GF-D8 (cell line): Measurements from ENCODE around the gene PHLDB1.
A peak's percentile ranks its signal among the peaks of the same experiment; 100 is the strongest.
"Not testable (repeated sequence)": the region's sequence is repeated elsewhere in the genome, so short reads cannot be mapped to it uniquely, and the experiment has no call there.

Source experiments
- DNase-seq: peaks from one replicate; lab custom pipeline; 2025; lab: John Stamatoyannopoulos, UW

The PHLDB1 gene

DNA sequence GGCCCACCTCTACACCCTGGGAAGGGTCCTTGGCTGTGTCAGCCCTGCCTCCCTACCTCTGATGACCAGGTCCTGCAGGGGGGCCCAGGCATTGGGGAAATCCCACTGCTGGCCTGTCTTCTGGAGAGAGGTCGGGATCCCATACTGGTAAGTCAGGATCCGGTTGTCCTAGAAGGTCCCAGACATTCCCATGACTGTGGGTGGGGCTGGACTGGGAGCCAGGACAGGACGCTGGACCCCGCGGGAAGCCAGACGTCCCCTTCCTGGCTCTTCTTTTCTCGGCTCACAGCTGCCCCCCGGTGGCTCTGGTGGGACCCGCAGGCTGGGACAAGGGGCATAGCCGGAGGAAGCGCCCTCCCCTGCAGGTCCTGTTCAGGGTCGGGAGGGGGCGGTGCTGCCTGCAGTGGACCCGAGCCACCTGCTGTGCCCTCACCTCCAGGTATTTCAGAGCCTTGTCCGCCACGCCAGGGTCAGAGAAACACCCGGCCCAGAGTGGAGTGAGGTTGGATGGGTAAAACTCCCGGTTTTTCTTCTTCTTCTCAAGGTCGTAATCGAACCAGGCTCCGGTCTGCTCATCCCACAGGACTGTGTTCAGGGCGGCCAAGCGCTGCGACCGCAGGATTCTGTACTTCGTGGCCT is 52.0 kb downstream of the PHLDB1 start:
- DNase-seq: peak; percentile 75

DNA sequence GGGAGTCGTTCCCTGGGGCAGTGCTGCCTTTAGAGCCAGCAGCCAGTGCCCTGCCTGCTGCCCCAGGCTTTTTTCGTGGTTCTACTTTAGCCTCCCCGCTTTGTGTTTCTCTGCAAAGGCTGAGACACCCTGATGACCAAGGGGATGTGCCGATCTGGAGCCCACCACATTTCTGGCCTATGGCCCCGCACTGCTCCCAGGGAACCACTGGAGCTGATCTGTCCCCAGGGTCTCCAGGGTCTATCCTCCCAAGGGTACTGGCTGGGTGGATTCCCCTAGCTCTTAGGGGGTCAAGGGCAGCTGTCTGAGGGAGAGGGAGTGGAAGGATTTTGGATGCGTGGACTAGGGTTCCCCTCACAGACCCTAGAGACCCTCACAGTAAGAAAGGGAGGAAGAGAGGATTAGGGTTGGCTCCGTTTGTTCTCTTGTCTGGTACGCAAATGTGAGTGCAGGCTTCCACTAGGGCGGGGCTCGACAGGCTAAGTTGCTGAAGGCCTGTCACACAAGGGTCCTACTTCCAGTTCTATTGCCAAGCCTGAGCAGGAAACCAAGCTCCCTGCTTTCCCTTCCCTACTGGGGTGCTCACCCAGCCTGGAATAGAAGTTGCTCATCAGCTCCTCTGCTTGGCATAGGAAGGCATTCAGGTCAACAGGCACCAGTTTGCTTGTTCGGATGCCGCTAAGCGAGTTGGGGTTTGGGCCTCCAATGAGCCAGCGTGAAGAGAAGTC is 52.7 kb downstream of the PHLDB1 start:
- no peak for DNase-seq

DNA sequence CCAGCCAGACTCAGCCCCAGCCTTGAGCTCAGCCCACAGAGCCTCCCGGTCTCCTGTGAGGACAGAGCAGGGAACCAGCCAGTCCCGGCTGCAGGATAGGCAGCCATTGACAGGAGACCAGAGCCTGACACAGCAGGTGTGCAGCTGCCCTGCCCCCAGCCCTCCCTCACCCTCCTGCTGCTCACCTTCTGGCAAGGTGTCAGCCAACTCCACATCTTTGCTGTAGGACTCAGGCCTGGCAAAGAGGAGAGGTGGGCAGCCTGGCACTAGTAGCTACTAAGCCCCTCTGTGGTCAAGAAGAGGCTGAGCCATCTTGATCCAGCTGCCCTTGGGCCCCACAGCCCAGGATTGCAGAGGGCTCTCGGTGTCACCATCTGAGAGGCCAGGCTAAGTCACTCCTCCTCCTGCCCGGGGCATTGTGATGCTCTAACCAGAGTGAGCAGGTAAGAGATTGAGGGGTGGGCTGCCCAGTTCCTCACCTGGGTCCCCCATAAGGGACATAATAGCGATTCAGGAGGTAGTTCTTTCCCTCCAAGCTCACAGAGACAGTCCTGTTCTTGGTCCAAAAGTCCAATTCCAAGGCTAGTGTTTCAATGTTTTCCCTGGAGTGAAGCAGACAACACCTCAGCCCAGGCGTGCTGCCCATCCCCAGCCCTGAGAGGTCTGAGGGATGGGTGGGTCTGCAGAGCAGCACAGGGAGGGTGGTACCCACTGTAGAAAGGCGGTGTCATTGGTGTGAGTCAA is 53.4 kb downstream of the PHLDB1 start:
- no peak for DNase-seq

DNA sequence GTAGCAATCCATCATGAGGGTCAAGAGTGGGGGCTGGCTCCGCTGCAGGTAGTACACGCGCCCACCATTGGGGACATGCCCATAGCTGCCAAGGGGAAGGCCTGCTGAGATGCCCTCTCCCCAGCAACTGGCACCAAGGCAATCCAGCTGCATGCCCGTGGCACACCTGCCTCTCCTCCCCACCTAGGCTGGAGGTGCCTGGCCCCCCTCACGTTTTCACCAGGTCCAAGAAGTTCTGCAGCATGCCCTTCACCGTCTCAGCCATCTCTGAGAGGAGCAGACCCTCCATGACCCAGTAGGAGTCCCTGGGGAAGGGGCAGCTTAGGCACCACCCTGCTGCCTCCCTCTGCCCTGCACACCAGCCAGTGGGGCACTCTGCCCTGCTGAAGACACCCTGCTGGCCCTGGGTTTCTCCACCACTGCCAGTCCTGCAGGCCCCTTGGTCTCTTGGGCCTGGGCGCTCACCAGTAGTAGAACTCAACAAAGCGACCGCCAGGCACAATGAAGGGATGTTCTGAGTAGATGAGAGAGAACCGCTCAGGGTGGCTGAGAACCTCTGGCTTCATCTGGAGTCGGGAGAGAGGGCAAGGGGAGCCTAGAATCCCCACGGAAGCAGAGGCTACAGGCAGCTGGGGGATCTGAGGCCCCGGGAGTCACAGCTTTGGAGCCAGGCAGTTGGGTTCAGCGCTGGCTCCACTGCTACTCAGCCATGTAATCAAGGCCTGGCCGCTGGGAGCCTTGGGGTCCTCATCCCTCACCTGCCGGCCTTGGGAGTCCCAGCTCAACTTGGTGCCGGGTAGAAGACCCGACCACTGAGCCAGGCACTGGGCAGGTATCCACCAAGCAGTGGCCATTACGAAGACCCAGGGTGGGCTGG is 54.2 kb downstream of the PHLDB1 start:
- no peak for DNase-seq

DNA sequence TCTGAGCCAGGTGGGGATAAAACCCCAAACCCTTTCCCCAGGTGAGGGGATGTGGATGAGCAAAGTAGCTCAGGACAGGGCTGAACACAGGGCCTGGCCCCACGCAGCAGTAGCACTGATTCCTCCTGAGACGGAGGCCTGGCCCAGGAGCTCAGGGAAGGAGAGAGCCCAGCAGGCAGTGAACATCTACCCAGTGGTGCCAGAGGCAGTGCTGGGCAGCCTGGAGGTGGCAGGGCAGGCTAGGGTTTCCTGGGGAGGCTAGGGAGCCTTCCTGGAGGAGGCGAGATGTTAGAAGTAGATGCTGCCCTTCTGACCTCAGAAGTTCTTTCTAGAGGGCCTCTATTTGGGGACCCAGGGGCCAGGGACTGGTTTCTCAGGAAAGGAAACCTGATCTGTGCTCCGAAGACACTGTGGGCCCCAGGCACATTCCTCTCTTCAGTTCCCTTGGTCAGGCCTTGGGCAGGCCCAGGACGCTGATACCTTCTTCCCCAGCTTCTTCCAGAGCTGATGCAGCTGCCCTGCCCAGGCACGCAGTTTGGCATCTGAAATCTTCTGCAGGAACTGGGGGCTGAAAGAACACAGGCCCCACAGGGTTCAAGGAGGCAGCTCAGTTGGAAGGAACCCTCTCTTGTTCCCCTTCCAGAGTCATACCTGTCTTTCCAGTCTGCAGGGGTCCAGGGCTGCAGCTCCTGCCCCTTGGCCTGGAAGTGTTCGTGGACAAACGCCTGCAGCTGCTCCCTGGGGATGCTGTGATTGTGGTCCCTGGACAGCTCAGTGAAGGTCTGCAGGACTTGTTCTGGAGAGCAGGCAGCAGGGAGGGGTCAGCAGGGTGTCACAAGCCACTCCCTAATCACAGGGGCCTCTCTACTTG is 55.2 kb downstream of the PHLDB1 start:
- no peak for DNase-seq

DNA sequence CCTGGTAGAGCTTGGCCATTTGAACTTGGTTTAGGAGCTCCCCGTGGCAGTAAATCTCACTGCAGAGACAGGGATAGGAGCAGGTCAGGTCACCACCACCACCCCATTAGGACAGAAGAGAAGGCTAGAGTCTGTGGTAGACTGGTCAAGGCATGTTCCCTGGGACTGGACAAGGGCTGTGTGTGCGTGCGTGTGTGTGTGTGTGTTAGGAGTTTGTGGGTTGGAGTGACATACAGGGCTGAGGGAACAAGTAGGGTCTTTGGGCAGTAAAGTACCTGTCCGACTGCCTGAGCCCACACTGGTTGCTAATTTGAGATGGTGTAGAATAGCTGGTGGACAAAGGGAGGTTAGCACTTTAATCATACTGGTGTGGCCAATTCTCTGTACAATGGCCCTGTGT is 56.0 kb downstream of the PHLDB1 start:
- no peak for DNase-seq

DNA sequence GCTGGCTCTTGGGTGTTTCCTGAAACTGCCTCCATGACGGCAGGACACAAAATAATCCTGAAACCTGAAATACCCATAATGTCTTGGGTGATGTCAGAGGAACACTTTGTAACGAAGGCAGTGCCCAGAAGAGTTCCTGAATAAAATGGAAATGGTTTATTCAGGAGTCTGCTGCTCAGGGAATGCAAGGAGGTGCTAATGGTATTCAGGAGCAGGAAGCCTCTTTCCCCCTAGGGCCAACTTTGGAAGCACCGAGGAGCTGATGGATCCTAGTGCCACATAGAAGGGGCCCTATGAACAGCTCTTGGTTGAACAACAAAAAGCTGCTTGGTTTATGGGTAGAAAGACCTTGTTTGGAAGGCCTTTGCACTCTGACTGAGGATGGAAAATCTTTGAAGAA is 56.5 kb downstream of the PHLDB1 start:
- no peak for DNase-seq

DNA sequence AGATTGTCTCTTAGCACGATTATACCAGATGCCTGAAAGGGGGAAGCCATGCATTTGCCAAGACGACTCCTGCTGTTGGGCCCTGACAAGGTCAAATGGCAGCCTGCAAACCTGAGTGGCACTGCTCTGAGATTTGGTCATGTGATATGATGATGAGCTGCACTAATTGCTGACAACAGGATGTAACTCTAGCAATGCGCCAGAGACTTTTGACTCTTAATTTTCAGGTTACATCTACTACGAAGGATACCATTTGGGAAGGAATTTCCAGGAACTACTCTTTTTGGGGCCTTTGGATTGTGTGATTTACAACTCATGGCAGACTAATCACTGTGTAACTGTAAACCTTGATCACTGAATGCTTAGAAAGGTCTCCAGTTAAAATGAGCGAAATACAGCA is 59.0 kb downstream of the PHLDB1 start:
- DNase-seq: no peak

DNA sequence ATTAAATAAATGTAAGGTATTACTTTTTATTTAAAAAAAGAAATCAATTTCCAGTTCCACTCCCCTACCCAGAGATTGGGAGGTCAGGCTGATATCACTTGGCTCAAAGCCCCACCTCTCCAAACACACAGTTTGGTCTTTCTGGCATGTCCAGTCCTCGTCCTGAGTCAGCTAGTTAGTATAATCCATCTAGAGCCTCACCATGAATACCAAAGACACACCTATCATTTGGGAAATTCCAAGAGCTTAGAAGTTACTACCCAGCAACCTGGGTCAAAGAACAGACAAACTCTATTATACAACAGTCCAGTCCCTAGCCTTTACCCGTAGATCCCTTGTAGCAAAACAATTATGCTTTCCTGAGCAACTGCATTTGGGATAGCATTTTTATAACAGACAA is 62.6 kb downstream of the PHLDB1 start:
- no peak for DNase-seq

DNA sequence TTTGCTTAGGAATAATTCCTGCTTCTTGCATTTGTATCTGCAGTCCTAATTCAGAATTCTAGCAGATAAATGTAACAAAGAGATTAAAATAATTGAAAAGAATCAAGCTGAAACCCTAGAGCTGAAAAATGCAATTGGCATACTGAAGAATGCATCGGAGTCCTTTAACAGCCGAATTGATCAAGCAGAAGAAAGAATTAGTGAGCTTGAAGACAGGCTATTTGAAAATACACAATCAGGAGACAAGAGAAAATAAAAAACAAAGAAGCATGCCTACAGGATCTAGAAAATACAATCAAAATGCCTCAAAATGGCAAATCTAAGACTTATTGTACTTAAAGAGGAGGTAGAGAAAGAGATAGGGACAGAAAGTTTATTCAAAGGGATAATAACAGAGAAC is 63.8 kb downstream of the PHLDB1 start:
- DNase-seq: no peak

DNA sequence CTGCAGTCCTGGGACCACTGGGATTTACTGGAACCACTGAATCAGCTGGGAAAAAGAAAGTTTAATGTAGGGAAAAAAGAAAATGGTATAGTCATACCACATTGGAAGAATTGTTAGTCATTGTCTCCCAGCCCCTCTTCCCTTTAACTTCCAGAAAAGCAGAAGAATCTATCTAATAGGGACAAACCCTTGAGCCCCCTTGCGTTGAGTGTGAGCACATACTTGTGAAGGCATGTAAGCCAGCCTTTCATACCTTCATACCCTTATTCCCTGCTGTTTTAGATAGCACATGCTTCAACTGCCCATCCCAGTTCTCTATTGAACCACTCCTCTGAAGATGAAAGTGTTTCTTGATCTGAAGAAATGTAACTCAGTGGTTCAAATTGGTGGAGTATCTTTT is 65.4 kb downstream of the PHLDB1 start:
- no peak for DNase-seq

DNA sequence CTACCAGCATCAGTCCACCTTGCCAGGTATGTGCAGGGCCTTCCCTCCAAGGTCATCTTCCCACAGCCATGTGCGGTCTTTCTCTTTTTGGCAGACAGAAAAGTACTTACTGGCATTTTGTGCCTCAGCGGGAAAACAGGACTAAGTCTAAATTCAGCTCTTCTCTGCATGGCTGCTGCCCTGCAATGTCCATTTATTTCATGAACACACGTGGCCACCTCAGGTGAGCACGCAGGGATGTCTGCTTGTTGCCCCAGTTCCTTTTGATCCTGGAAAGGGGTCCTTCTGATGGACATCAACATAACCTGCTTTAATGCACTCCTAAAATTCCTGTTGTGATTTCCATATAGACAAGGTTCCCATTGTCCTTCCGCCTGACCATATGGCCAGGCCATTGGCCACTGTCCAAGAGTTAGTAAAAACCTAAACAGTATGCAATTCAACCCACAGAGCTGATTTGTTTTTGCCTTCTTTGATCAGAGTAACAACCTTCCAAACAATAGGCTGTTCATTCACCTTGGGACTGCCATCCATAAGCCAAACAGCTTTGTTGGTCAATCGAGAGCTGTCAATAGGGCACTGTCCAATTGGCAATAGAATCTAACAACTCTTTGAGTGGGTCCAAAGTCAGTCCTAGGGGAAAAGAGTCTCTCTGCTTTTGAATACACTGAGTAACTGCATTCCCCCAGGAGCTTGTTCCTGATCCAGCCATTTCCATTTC is 66.1 kb downstream of the PHLDB1 start:
- DNase-seq: no peak

DNA sequence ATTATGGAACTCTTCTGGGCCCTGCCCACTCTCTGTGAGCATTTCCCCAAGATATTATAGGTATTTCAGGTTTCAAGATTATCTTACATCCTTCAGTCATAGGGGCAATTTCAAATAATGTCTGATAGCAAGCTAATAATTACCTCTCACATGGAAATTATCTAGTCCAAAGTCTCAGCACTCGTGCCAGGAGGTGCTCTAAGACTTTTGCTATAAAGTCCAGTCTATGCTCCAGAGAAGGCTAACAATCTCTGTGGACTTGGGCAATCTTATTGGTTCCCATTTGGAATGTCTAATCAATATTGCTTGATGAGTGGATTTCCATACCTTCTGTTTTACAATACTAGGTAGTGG is 66.6 kb downstream of the PHLDB1 start:
- no peak for DNase-seq

DNA sequence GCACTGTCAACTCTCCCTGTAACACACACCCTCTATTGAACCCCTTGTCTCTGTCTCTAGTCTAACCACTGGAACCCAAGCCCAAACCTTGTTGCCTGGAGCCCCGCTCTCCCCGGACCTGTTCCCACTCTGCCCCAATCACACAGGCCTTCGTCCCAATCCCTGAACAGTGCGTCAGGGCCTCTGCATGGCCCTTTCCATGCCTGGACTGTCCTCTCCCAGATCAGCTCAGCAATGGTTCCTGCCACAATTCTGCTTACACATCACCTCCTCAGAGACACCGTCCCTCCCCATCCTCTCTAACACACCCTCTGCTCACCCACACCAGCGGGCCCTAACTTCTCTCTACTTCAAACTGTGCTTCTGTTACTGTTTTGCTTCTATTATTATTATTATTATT is 70.6 kb downstream of the PHLDB1 start:
- DNase-seq: no peak

DNA sequence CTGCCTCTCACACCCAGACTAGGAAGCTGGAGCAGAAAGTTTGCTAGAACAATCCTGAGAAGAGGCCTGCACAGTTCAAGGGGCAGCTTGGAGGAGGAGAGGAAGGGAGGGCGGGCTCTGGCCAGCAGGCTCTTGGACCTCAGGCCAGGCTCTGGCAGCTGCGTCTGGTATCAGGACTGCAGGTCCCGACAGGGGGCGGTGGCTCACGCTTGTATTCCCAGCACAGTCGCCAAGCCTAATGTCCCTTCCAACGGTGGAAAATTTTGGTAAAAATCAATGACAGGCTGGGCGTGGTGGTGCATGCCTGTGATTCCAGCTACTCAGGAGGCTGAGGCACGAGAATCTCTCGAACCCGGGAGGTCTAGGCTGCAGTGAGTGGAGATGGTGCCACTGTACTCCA is 71.5 kb downstream of the PHLDB1 start:
- DNase-seq: not testable (repeated sequence)

DNA sequence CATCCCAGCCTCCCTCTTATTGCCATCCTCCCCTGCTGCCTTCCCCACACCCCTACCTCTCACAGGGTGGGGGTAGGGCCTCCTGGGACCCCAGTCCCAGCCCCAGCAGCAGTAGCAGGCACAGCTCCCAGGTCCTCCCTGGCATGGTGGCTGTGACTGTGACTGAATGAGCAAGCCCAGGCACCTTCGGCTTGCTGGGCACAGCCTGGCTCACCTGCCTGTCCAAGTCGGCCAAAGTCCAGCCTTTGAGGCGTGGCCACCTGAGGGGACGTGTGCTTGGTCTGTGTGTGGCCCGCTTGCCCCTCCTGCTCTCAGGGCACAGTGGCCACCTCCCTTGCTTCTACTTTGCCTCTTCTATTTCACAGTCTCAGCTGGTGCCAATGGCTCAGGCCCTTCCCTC is 72.1 kb downstream of the PHLDB1 start, which contains the start of gene TREH:
TREH (minus strand) TSS at position 168 of the 400 bp plus-strand sequence; CDS start at position 145, 23 bp downstream.
- no peak for DNase-seq

DNA sequence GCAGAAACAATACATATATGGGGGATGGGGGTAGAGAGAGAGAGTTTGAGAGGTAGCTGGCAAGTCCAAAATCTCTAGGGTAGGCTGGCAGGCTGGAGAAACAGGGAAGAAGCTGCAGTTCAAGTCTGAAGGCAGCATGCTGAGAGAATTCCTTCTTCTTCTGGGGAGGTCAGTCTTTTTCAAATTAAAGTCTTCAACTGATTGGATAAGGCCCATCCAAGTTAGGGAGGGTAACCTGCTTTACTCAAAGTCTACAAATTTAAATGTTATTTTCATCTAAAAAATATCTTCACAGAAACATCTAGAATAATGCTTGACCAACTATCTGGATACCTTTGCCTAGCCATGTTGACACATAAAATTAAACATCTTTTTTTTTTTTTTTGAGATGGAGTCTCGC is 75.0 kb downstream of the PHLDB1 start:
- no peak for DNase-seq

DNA sequence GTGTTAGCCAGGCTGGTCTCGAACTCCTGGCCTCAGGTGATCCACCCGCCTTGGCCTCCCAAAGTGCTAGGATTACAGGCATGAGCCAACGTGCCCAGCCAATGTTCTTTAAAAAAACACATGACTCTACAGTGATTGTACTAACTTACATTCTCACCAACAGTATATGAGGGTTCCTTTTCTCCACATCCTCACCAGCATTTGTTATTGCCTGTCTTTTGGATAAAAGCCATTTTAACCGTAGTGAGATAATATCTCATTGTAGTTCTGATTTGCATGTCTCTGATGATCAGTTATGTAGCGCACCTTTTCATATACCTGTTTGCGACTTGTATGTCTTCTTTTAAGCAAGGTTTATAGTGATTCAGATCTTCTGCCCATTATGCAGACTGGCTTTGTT is 75.5 kb downstream of the PHLDB1 start:
- not testable (repeated sequence) for DNase-seq

DNA sequence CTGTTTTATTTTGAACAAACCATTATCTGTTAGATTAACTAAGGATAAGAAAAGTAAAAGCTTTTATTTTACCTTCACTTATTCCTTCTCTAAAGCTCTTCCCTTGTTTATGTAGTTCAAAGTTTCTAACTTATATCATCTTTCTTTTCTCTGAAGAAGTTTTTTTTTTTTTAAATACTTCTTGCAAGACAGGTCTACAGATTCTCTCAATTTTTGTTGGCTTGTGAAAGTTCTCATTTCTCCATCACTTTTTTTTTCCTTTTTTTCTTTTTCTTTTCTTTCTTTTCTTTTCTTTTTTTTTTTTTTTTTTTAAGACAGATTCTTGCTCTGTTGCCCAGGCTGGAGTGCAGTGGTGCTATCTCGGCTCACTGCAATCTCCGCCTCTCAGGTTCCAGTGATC is 76.8 kb downstream of the PHLDB1 start:
- no peak for DNase-seq

DNA sequence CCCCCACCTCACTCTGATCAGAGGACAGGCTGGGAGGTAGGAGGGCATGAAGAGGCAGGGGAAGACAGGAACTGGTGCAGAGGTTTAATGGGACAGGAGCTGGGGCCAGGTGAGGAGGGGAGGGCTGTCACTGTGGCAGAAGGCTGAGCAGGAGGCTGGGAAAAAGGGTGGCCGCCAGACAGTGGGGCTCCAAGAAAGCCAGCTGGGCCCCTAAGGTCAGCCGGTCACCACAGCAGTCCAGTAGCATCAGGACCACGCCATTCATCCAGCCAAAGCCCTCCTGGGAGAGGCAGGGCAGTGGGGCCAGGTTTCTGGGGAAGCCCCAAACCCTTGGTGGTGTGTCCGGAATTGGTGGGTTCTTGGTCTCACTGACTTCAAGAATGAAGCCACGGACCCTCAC is 80.5 kb downstream of the PHLDB1 start:
- no peak for DNase-seq

DNA sequence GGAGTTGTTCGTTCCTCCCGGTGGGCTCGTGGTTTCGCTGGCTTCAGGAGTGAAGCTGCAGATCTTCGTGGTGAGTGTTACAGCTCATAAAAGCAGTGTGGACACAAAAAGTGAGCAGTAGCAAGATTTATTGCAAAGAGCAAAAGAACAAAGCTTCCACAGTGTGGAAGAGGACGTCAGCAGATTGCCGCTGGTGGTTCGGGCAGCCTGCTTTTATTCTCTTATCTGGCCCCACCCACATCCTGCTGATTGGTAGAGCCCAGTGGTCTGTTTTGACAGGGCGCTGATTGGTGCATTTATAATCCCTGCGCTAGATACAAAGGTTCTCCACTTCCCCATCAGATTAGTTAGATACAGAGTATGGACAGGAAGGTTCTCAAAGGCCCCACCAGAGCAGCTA is 80.9 kb downstream of the PHLDB1 start:
- DNase-seq: not testable (repeated sequence)
